ENCODE measurements around the gene PPIP5K2. TPM values are rescaled to one million over a fixed set of nuclear protein-coding genes. Genes with fewer than 3 reads are reported as not detected.

PPIP5K2 gene
- total and polyA plus RNA-seq, 2 of the 8 experiments (the other 6 are each of a cell fraction or from before 2014, with no cell fraction given) = 14.8 to 46.6 TPM

GRCh38 chr5:103090791-103091190, 29.3 kb upstream of the PPIP5K2 start (continued):
- TF ChIP-seq CHD7 (IDR thresholded peaks at IDR 0.05; ENCODE audit: insufficient replicate concordance, low read length) = no peak
- no peak for TF ChIP-seq TBP (IDR thresholded peaks at IDR 0.05; ENCODE audit: low read depth, low read length)
- TF ChIP-seq SAP30 (IDR thresholded peaks at IDR 0.05; ENCODE audit: insufficient read depth, insufficient replicate concordance, low read length) = no peak
- TF ChIP-seq SIX5 (IDR thresholded peaks at IDR 0.05; ENCODE audit: low read depth, low read length) = no peak
- no peak for TF ChIP-seq RXRA (IDR thresholded peaks at IDR 0.05; ENCODE audit: insufficient read depth, low read depth, low read length)
- TF ChIP-seq GABPA (IDR thresholded peaks at IDR 0.05; ENCODE audit: borderline replicate concordance, insufficient read depth, low read length) = no peak

All from H1 (cell line).